ENCODE data around the gene SGTA. TPM values are rescaled to one million over a fixed set of nuclear protein-coding genes. Genes with fewer than 3 reads are reported as not detected.

Gene SGTA
- polyA plus RNA-seq, 3 donors = 21.6 to 35.4 (median 22.0) TPM

GRCh38 chr19:2759362-2759761 is 23.7 kb downstream of the SGTA start:
- H3K79me2 ChIP-seq (ENCODE audit: insufficient read depth, low read length) = no peaks in the 10 kb centered on the region
- no peak overlapping the region for H3K4me3 ChIP-seq (replicated peaks in 1 of 3; ENCODE audit: low read depth in 2 of 3, low read length in 3 of 3)
- no peaks in the 10 kb centered on the region for H3K4me1 ChIP-seq (ENCODE audit: control insufficient read depth in 1 of 2, insufficient read depth in 2 of 2, low read length in 2 of 2)
- Mint-ChIP-seq H3K36me3 (peaks cover 71 to 96% of the 10 kb centered on the region in 2 donors), H3K9me3 (peaks cover 0 to 4% (median 0%) of the 10 kb centered on the region in 7 donors), H3K27me3 (ENCODE audit: low read depth in 3 of 3) (peaks cover 0 to 2% (median 0%) of the 10 kb centered on the region in 3 donors), H3K27ac (no peak overlapping the region), H3K4me1 (no peaks in the 10 kb centered on the region), H3K4me3 (no peak overlapping the region)
- H3K4me2 ChIP-seq (replicated peaks; ENCODE audit: extremely low read depth, low read length, poor library complexity, severe bottlenecking) = no peak overlapping the region
- no peaks in the 10 kb centered on the region for H3K9me3 ChIP-seq (replicated peaks in 1 of 2; ENCODE audit: control insufficient read depth in 1 of 2, insufficient read depth in 1 of 2, low read length in 2 of 2)
- peaks cover 78 to 93% of the 10 kb centered on the region in 2 donors for H3K36me3 ChIP-seq (replicated peaks in 1 of 2; ENCODE audit: control insufficient read depth in 1 of 2, insufficient read depth in 2 of 2, low read length in 2 of 2)
- H4K20me1 ChIP-seq (ENCODE audit: insufficient read depth, low read length) = no peaks in the 10 kb centered on the region
- intact Hi-C loops (cut with micrococcal nuclease) = no loop called here
- no peak overlapping the region for H3K27ac ChIP-seq (ENCODE audit: low read depth in 1 of 2, low read length in 2 of 2)
- DNase-seq = no peak
- no peak overlapping the region for H2AFZ ChIP-seq (ENCODE audit: insufficient read depth, low read depth, low read length, poor library complexity, severe bottlenecking)
- no peak for TF ChIP-seq CTCF (IDR thresholded peaks at IDR 0.05)
- 94% methylated on average over 9 of the region's 17 CpGs for WGBS (ENCODE audit: insufficient coverage)
- H3K27me3 ChIP-seq (ENCODE audit: control insufficient read depth in 2 of 2, insufficient read depth in 2 of 2, low read length in 2 of 2) = no peaks in the 10 kb centered on the region
- no peak overlapping the region for H3K9ac ChIP-seq (ENCODE audit: insufficient read depth, low read length, poor library complexity, severe bottlenecking)

GRCh38 chr19:2758601-2759313 is 24.3 kb downstream of the SGTA start:
- WGBS (ENCODE audit: insufficient coverage) = 93% methylated on average over 17 of the region's 17 CpGs
- Mint-ChIP-seq H3K27ac (peak overlapping the region in 2 of 7 donors; percentile 27 to 32), H3K36me3 (peaks cover 67 to 96% of the 10 kb centered on the region in 2 donors), H3K27me3 (ENCODE audit: low read depth in 3 of 3) (peaks cover 0 to 2% (median 0%) of the 10 kb centered on the region in 3 donors), H3K9me3 (peaks cover 0 to 4% (median 0%) of the 10 kb centered on the region in 7 donors), H3K4me1 (no peaks in the 10 kb centered on the region), H3K4me3 (no peak overlapping the region)
- H3K4me1 ChIP-seq (ENCODE audit: control insufficient read depth in 1 of 2, insufficient read depth in 2 of 2, low read length in 2 of 2) = no peaks in the 10 kb centered on the region
- no peak overlapping the region for H3K4me3 ChIP-seq (replicated peaks in 1 of 3; ENCODE audit: low read depth in 2 of 3, low read length in 3 of 3)
- intact Hi-C loops (cut with micrococcal nuclease) = no loop called here
- no peaks in the 10 kb centered on the region for H3K27me3 ChIP-seq (ENCODE audit: control insufficient read depth in 2 of 2, insufficient read depth in 2 of 2, low read length in 2 of 2)
- no peak overlapping the region for H2AFZ ChIP-seq (ENCODE audit: insufficient read depth, low read depth, low read length, poor library complexity, severe bottlenecking)
- no peaks in the 10 kb centered on the region for H3K9me3 ChIP-seq (replicated peaks in 1 of 2; ENCODE audit: control insufficient read depth in 1 of 2, insufficient read depth in 1 of 2, low read length in 2 of 2)
- no peaks in the 10 kb centered on the region for H4K20me1 ChIP-seq (ENCODE audit: insufficient read depth, low read length)
- peaks cover 78 to 93% of the 10 kb centered on the region in 2 donors for H3K36me3 ChIP-seq (replicated peaks in 1 of 2; ENCODE audit: control insufficient read depth in 1 of 2, insufficient read depth in 2 of 2, low read length in 2 of 2)
- TF ChIP-seq CTCF (IDR thresholded peaks at IDR 0.05) = no peak
- H3K9ac ChIP-seq (ENCODE audit: insufficient read depth, low read length, poor library complexity, severe bottlenecking) = no peak overlapping the region
- no peak overlapping the region for H3K27ac ChIP-seq (ENCODE audit: low read depth in 1 of 2, low read length in 2 of 2)
- no peak for DNase-seq
- H3K4me2 ChIP-seq (replicated peaks; ENCODE audit: extremely low read depth, low read length, poor library complexity, severe bottlenecking) = no peak overlapping the region
- no peaks in the 10 kb centered on the region for H3K79me2 ChIP-seq (ENCODE audit: insufficient read depth, low read length)
